ENCODE data around the gene BCAS3.
"Not testable (repeated sequence)": the region's sequence is repeated elsewhere in the genome, so short reads cannot be mapped to it uniquely, and the experiment has no call there.

Gene BCAS3

GRCh38 chr17:60909405-60909804 is 231.8 kb downstream of the BCAS3 start:
- no peak for TF ChIP-seq ZNF274 (IDR thresholded peaks at IDR 0.05; ENCODE audit: low read depth, low read length)
- H3K4me3 ChIP-seq (ENCODE audit: low read length) = no peak overlapping the region

- H3K4me3 ChIP-seq (ENCODE audit: low read length) = no peak overlapping the region
- no peak for TF ChIP-seq ZNF274 (IDR thresholded peaks at IDR 0.05; ENCODE audit: low read depth, low read length)
Observed at GRCh38 chr17:60910415-60910814, 232.8 kb downstream of the BCAS3 start.

- no peak overlapping the region for H3K4me3 ChIP-seq (ENCODE audit: low read length)
- no peak for TF ChIP-seq ZNF274 (IDR thresholded peaks at IDR 0.05; ENCODE audit: low read depth, low read length)
Observed at GRCh38 chr17:60914078-60914477, 236.4 kb downstream of the BCAS3 start.

GRCh38 chr17:60916043-60916442 is 238.4 kb downstream of the BCAS3 start:
- no peak for TF ChIP-seq ZNF274 (IDR thresholded peaks at IDR 0.05; ENCODE audit: low read depth, low read length)
- no peak overlapping the region for H3K4me3 ChIP-seq (ENCODE audit: low read length)

GRCh38 chr17:60920107-60920506 is 242.5 kb downstream of the BCAS3 start:
- no peak for TF ChIP-seq ZNF274 (IDR thresholded peaks at IDR 0.05; ENCODE audit: low read depth, low read length)
- H3K4me3 ChIP-seq (ENCODE audit: low read length) = no peak overlapping the region

- TF ChIP-seq ZNF274 (IDR thresholded peaks at IDR 0.05; ENCODE audit: low read depth, low read length) = no peak
- H3K4me3 ChIP-seq (ENCODE audit: low read length) = no peak overlapping the region
Observed at GRCh38 chr17:60923000-60923399, 245.3 kb downstream of the BCAS3 start.

- no peak overlapping the region for H3K4me3 ChIP-seq (ENCODE audit: low read length)
- TF ChIP-seq ZNF274 (IDR thresholded peaks at IDR 0.05; ENCODE audit: low read depth, low read length) = no peak
Observed at GRCh38 chr17:60926466-60927183, 249.0 kb downstream of the BCAS3 start.

GRCh38 chr17:60933739-60934138 is 256.1 kb downstream of the BCAS3 start:
- no peak for TF ChIP-seq ZNF274 (IDR thresholded peaks at IDR 0.05; ENCODE audit: low read depth, low read length)

GRCh38 chr17:60934723-60935122 is 257.1 kb downstream of the BCAS3 start:
- no peak overlapping the region for H3K4me3 ChIP-seq (ENCODE audit: low read length)
- TF ChIP-seq ZNF274 (IDR thresholded peaks at IDR 0.05; ENCODE audit: low read depth, low read length) = no peak

More at GRCh38 chr17:60933739-60934138, 256.1 kb downstream of the BCAS3 start:
- H3K4me3 ChIP-seq (ENCODE audit: low read length) = no peak overlapping the region

GRCh38 chr17:60935991-60936390 is 258.3 kb downstream of the BCAS3 start:
- H3K4me3 ChIP-seq (ENCODE audit: low read length) = not testable (repeated sequence)

GRCh38 chr17:60939318-60939717 is 261.7 kb downstream of the BCAS3 start:
- H3K4me3 ChIP-seq (ENCODE audit: low read length) = no peak overlapping the region
- TF ChIP-seq ZNF274 (IDR thresholded peaks at IDR 0.05; ENCODE audit: low read depth, low read length) = no peak

- H3K4me3 ChIP-seq (ENCODE audit: low read length) = no peak overlapping the region
Observed at GRCh38 chr17:60941028-60941427, 263.4 kb downstream of the BCAS3 start.

GRCh38 chr17:60941571-60941970 is 263.9 kb downstream of the BCAS3 start:
- no peak for TF ChIP-seq ZNF274 (IDR thresholded peaks at IDR 0.05; ENCODE audit: low read depth, low read length)
- H3K4me3 ChIP-seq (ENCODE audit: low read length) = no peak overlapping the region

More at GRCh38 chr17:60941028-60941427, 263.4 kb downstream of the BCAS3 start:
- TF ChIP-seq ZNF274 (IDR thresholded peaks at IDR 0.05; ENCODE audit: low read depth, low read length) = no peak

GRCh38 chr17:60944751-60945150 is 267.1 kb downstream of the BCAS3 start:
- TF ChIP-seq ZNF274 (IDR thresholded peaks at IDR 0.05; ENCODE audit: low read depth, low read length) = no peak
- H3K4me3 ChIP-seq (ENCODE audit: low read length) = no peak overlapping the region

- TF ChIP-seq ZNF274 (IDR thresholded peaks at IDR 0.05; ENCODE audit: low read depth, low read length) = no peak
- no peak overlapping the region for H3K4me3 ChIP-seq (ENCODE audit: low read length)
Observed at GRCh38 chr17:60947100-60947499, 269.4 kb downstream of the BCAS3 start.

- TF ChIP-seq ZNF274 (IDR thresholded peaks at IDR 0.05; ENCODE audit: low read depth, low read length) = no peak
- H3K4me3 ChIP-seq (ENCODE audit: low read length) = no peak overlapping the region
Observed at GRCh38 chr17:60947543-60947942, 269.9 kb downstream of the BCAS3 start.

All from GM08714 (cell line).